Heart right ventricle (tissue), 16 donors: ENCODE results near the gene BNIP2. TPM values are rescaled to one million over a fixed set of nuclear protein-coding genes. Genes with fewer than 3 reads are reported as not detected.

ENCODE experiments used
- ATAC-seq, 8 donors: fragments of 200-7000 bp; cut with Tn5 transposase; one replicate each; pipeline ENCODE4 v1.9.1; 2020; ENCODE audit warnings: mild to moderate bottlenecking in 8 of 8, moderate library complexity in 8 of 8, moderate number of reproducible peaks in 1 of 8
- DNase-seq, 2 donors: peaks; one replicate each; pipeline ENCODE4 v3.0.0-alpha.2; 2020
- H3K27ac ChIP-seq, 10 donors: fragments of 200-600 bp; sonication (generic) in 2 of 10; one replicate each; pipeline versions ENCODE4 v1.5.0 to v1.8.0; 2020 to 2022; ENCODE audit warnings: mild to moderate bottlenecking in 3 of 10
- H3K27me3 ChIP-seq, 7 donors: fragments of 200-600 bp; one replicate each; pipeline ENCODE4 v1.8.0; 2021 to 2022; ENCODE audit warnings: mild to moderate bottlenecking in 2 of 7
- H3K36me3 ChIP-seq, 9 donors: fragments of 200-600 bp; sonication (generic) in 1 of 9; one replicate each; pipeline versions ENCODE4 v1.5.0 to v1.8.0; 2020 to 2022; ENCODE audit warnings: mild to moderate bottlenecking in 2 of 9
- H3K4me1 ChIP-seq, 9 donors: fragments of 200-600 bp; sonication (generic) in 1 of 9; one replicate each; pipeline versions ENCODE4 v1.5.0 to v1.8.0; 2020 to 2022; ENCODE audit warnings: mild to moderate bottlenecking in 4 of 9
- H3K4me3 ChIP-seq, 10 donors: fragments of 200-600 bp; sonication (generic) in 2 of 10; one replicate each; pipeline versions ENCODE4 v1.5.0 to v1.8.0; 2020 to 2022; ENCODE audit warnings: mild to moderate bottlenecking in 7 of 10, moderate library complexity in 2 of 10
- H3K9me3 ChIP-seq, 11 donors: fragments of 200-600 bp in 10 of 11; sonication (generic) in 2 of 11; one replicate each; pipeline versions ENCODE4 v1.5.0 to v1.8.0; 2013 to 2022; ENCODE audit warnings: mild to moderate bottlenecking in 2 of 11, control low read depth in 1 of 11, moderate library complexity in 1 of 11
- CTCF ChIP-seq, 9 donors: fragments of 200-600 bp; sonication (generic) in 2 of 9; IDR thresholded peaks; one replicate each; pipeline versions ENCODE4 v1.5.0 to v1.8.0; 2021 to 2022; ENCODE audit warnings: antibody characterized with exemption in 9 of 9, mild to moderate bottlenecking in 5 of 9, moderate library complexity in 1 of 9
- WGBS, 2 donors: extraction: QIAGEN DNeasy Blood & Tissue Kit; methylation state at CpG; one replicate each; pipeline ENCODE4 v1.1.7; 2013; ENCODE audit warnings: inconsistent platforms in 1 of 2; 5-methylcytosine and 5-hydroxymethylcytosine counted together
- intact Hi-C, 10 donors: fragments of 100-400 bp; cut with DNase I; formaldehyde crosslinking; loops; one replicate each; pipeline versions ENCODE4 v1.11.1 to v1.14.2; 2022
- polyA plus RNA-seq, 2 donors: library from polyadenylated mRNA; stranded (reverse); fragments of 200-250 nt; gene quantifications; one replicate each; pipeline ENCODE4 v1.2.3, GENCODE V29; 2013
- total RNA-seq, 10 donors: library from RNA; stranded (reverse); fragmentation: NEBNext Ultra II Directional in 3 of 10; extraction: Animal tissue kit (Norgen Biotek cat#: 25700) in 3 of 10; gene quantifications; one replicate each; pipeline versions ENCODE4 v1.2.1 to v1.2.4, GENCODE V29; 2021 to 2023
- donor health status: Arrhythmogenic right ventricular cardiomyopathy.
- donor health status: ischemic (EF 13 %, LVEDD 7.1; RV severe dilation, severe dysfunction).
- donor health status: healthy with polysubstance abuse.
- donor health status: DM: no; HTN: yes; CAD: no.
- donor health status: DM: no; HTN: no; CAD: no.
- donor health status: ischemic (EF 25% LVEDD 6.9; RV normal size, moderate dysfunction).
- donor health status: ischemic (EF 25% LVEDD 5.7; RV mildly dilated, moderate dysfunction).
- donor health status: healthy.
- donor health status: DM: yes; HTN: yes; CAD: no.
- donor health status: Ischemic cardiomyopathy.
- donor health status: ischemic (EF 35%, LVEDD 5.7; RV mildly dilated, moderate dysfunction).
- donor health status: nonischemic (EF 11% LVEDD 7.7; RV severe dilation, severe dysfunction).
- donor health status: DM: yes; HTN: yes; CAD: no.
- donor health status: PGD.
- donor health status: ischemic (EF 29% LVEDD 5.4; RV normal size, mild dysfunction).
- donor health status: nonischemic (EF 23%, LVEDD 6.1; RV moderate dilation, normal function).

BNIP2 gene
- total and polyA plus RNA-seq, 12 donors: 28.3 to 96.6 (median 78.3) TPM

- no peaks in the 10 kb centered on the region for H3K9me3 ChIP-seq
- no peaks in the 10 kb centered on the region for H3K4me1 ChIP-seq
- ATAC-seq (no peak), DNase-seq (no peak)
- no peak overlapping the region for H3K4me3 ChIP-seq
- 69 to 74% methylated on average over 3 of the region's 3 CpGs for WGBS, 2 donors
- intact Hi-C loops: loop anchor here in 1 of 10 donors (10.0 kb wide), 1 partner anchor 82 kb away; no protein-coding TSS in a partner anchor
- no peak for TF ChIP-seq CTCF (IDR thresholded peaks at IDR 0.05)
- H3K36me3 ChIP-seq: no peaks in the 10 kb centered on the region
- H3K27ac ChIP-seq: no peak overlapping the region
- peaks cover 4 to 28% (median 15%) of the 10 kb centered on the region in 7 donors for H3K27me3 ChIP-seq
Observed at GRCh38 chr15:59616379-59616778, 72.7 kb downstream of the BNIP2 start.

GRCh38 chr15:59615661-59616060 is 73.5 kb downstream of the BNIP2 start:
- no peaks in the 10 kb centered on the region for H3K9me3 ChIP-seq
- H3K4me3 ChIP-seq: no peak overlapping the region
- H3K27me3 ChIP-seq: peaks cover 4 to 28% (median 15%) of the 10 kb centered on the region in 7 donors
- no peak for ATAC-seq
- intact Hi-C loops: loop anchor here in 1 of 10 donors (10.0 kb wide), 1 partner anchor 81 kb away; no protein-coding TSS in a partner anchor
- H3K4me1 ChIP-seq: no peaks in the 10 kb centered on the region
- DNase-seq: no peak
- H3K27ac ChIP-seq: no peak overlapping the region
- no peaks in the 10 kb centered on the region for H3K36me3 ChIP-seq
- WGBS, 2 donors: 89 to 93% methylated on average over 5 of the region's 5 CpGs
- TF ChIP-seq CTCF (IDR thresholded peaks at IDR 0.05): no peak

- ATAC-seq (no peak), DNase-seq (no peak)
- Histone ChIP-seq H3K27ac (no peak overlapping the region), H3K27me3 (peaks cover 4 to 22% (median 15%) of the 10 kb centered on the region in 7 donors), H3K4me1 (no peaks in the 10 kb centered on the region), H3K9me3 (no peaks in the 10 kb centered on the region), H3K36me3 (no peaks in the 10 kb centered on the region), H3K4me3 (no peak overlapping the region)
- intact Hi-C loops: loop anchor here in 1 of 10 donors (10.0 kb wide), 1 partner anchor 79 kb away; no protein-coding TSS in a partner anchor
- TF ChIP-seq CTCF (IDR thresholded peaks at IDR 0.05): no peak
- WGBS, 2 donors: 95 to 96% methylated on average over 7 of the region's 7 CpGs
Observed at GRCh38 chr15:59614153-59614552, 75.0 kb downstream of the BNIP2 start.

GRCh38 chr15:59611276-59612260 is 77.6 kb downstream of the BNIP2 start, which contains the start of gene GCNT3:
TSS of gene GCNT3 (plus strand) at chr15:59611783. CDS start at chr15:59618239, 6,456 bp downstream.
- Histone ChIP-seq H3K36me3 (no peaks in the 10 kb centered on the region), H3K4me3 (no peak within 1 kb of the TSS), H3K27me3 (peaks cover 0 to 16% (median 6%) of the 10 kb centered on the region in 7 donors), H3K4me1 (no peaks in the 10 kb centered on the region), H3K27ac (no peak within 1 kb of the TSS), H3K9me3 (no peaks in the 10 kb centered on the region)
- TF ChIP-seq CTCF (IDR thresholded peaks at IDR 0.05): no peak
- intact Hi-C loops: loop anchor here in 1 of 10 donors (10.0 kb wide), 1 partner anchor 77 kb away; no protein-coding TSS in a partner anchor
- 72 to 74% methylated on average over 8 of the region's 8 CpGs for WGBS, 2 donors
- DNase-seq (no peak), ATAC-seq (no peak)
